HL-60/S4 (cell line): ENCODE data around the gene ZBTB45.
"Not testable (repeated sequence)": the region's sequence is repeated elsewhere in the genome, so short reads cannot be mapped to it uniquely, and the experiment has no call there.

Experiments used
- in situ Hi-C: fragments of 300-500 bp; cut with MboI; formaldehyde crosslinking; loops from 2 replicates; pipeline ENCODE4 v1.14.3; 2022; ENCODE audit warnings: low sequenced_read_pairs

The ZBTB45 gene

GRCh38 chr19:58477130-58477529, 42.5 kb downstream of the ZBTB45 start:
- in situ Hi-C loops, result no loop called here

- in situ Hi-C loops, result no loop called here
Observed at GRCh38 chr19:58476498-58477015, 43.1 kb downstream of the ZBTB45 start.

GRCh38 chr19:58475714-58476497, 43.7 kb downstream of the ZBTB45 start, which contains the start of gene ZNF446:
Gene ZNF446 (plus strand): TSS chr19:58476352. CDS start chr19:58477219, 867 bp downstream.
- in situ Hi-C loops, result no loop called here

GRCh38 chr19:58474997-58475713, 44.5 kb downstream of the ZBTB45 start:
- in situ Hi-C loops, result no loop called here

GRCh38 chr19:58474291-58474996, 45.2 kb downstream of the ZBTB45 start:
- in situ Hi-C loops, result no loop called here

- in situ Hi-C loops, result no loop called here
Observed at GRCh38 chr19:58473775-58474174, 45.8 kb downstream of the ZBTB45 start.

GRCh38 chr19:58471736-58472135, 47.9 kb downstream of the ZBTB45 start:
- in situ Hi-C loops, result no loop called here

- in situ Hi-C loops, result not testable (repeated sequence)
Observed at GRCh38 chr19:58470837-58471543, 48.6 kb downstream of the ZBTB45 start.

GRCh38 chr19:58469241-58470013, 50.2 kb downstream of the ZBTB45 start:
- in situ Hi-C loops, result no loop called here

- in situ Hi-C loops, result no loop called here
Observed at GRCh38 chr19:58468216-58468839, 51.3 kb downstream of the ZBTB45 start.

- in situ Hi-C loops, result no loop called here
Observed at GRCh38 chr19:58466760-58467589, 52.6 kb downstream of the ZBTB45 start, which contains the start of gene ZNF324. Gene ZNF324 (plus strand): TSS chr19:58467080. CDS start chr19:58469186, 2,106 bp downstream.

GRCh38 chr19:58466089-58466759, 53.4 kb downstream of the ZBTB45 start:
- in situ Hi-C loops, result no loop called here
